ENCODE data around the gene MSRB2.

- TF ChIP-seq EZH2phosphoT487 (IDR thresholded peaks at IDR 0.05; ENCODE audit: unreplicated experiment) (no peak), REST (IDR thresholded peaks at IDR 0.05; ENCODE audit: unreplicated experiment) (no peak), CTCF (conservative IDR thresholded peaks at IDR 0.05; ENCODE audit: low read depth in 2 of 2) (no peak)
Measured at GRCh38 chr10:23139677-23140076, 44.3 kb downstream of the MSRB2 start.
